Ovary (tissue), 3 donors: ENCODE results near the gene TSFM.

ENCODE experiments used
- CTCF ChIP-seq, 3 donors: fragments of 450-650 bp in 2 of 3; fragments of 200-600 bp in 1 of 3; IDR thresholded peaks; one replicate each; pipeline versions ENCODE4 v1.5.1 to v1.8.0; 2016 to 2022; ENCODE audit warnings: antibody characterized with exemption in 3 of 3, mild to moderate bottlenecking in 1 of 3
- EP300 ChIP-seq: sonication (generic); formaldehyde crosslinking; IDR thresholded peaks from one replicate; pipeline ENCODE4 v1.6.1; 2017; ENCODE audit warnings: antibody characterized with exemption
- POLR2A ChIP-seq: fragments of 450-650 bp; IDR thresholded peaks from one replicate; pipeline ENCODE4 v1.6.1; 2017; ENCODE audit warnings: antibody characterized with exemption, mild to moderate bottlenecking, moderate library complexity
- donor health status: DM: no; HTN: no; CAD: no.

DNA sequence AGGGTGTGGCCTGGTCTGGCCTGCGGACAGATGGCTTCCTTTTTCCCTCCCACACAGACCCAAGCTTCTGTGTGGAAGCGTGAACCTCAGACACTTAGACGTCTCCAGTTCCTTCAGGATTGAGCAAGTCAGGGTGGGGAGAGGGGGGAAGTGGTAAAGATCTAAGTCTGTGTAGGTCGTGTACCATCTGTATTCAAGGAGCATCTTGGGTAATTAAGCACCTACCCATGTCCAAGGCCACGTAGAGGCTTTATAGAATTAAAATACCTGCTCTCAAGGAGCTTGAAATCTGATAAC lies 34.2 kb downstream of the TSFM start:
- TF ChIP-seq POLR2A (no peak), EP300 (no peak), CTCF (IDR thresholded peaks at IDR 0.05) (no peak)
